ENCODE results near the gene PLCB1. TPM values are rescaled to one million over a fixed set of nuclear protein-coding genes. Genes with fewer than 3 reads are reported as not detected.

PLCB1 gene
- total and polyA plus RNA-seq, 2 experiments from 2014 or later: 6.7 to 20.5 TPM

DNA sequence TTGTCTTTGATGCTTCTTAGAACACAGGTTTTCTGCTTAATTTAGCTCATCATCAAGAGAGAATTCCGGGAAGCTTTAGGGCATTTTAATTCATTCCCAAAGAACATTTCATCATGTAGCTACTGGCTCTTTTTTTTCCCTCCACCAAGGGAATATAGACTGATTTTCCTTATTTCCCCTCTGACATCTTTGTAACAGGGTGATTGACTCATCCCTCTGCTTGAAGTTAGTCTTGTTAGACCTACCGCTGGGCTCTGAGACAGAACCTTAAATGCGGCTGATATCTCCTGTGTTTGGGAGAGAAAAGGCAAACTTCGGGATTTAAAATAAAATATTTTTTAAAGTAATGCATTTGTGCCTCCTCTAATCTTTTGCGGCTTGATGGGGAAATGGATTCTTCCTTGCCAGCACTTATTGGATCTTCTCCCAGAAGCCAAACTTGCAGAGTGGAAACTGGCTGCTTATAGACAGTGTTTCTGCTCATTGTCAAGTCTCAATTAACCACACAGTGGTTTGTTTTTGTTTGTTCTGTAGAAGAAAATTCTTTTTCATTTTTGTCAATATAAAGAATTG is 664.1 kb downstream of the PLCB1 start:
- 88% methylated on average over 5 of the region's 5 CpGs for WGBS (ENCODE audit: low lambda C conversion rate, missing lambda C conversion rate)
- no peaks in the 10 kb centered on the region for H3K36me3 ChIP-seq (replicated peaks; ENCODE audit: insufficient read depth, low read depth)
- no peak for DNase-seq (ENCODE audit: low spot score)

DNA sequence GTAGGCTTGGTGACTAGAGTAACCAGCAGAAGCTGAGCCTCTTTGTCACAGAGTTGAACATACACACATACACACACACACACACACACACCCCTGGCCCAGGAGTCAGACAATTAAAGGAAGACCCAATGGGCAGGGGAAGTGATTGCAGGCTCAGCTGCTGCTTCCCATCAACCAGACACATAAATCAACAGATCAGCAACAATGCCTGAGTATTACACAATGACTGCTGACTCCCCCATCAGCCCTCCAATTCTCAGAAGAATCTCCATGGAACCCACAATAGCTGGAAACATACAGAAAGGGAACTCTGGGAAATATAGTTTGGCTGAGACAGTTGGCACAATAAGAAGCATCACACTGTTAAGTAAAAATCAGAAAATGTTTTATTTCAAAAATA is 666.4 kb downstream of the PLCB1 start:
- no peak overlapping the region for H3K4me3 ChIP-seq
- no peaks in the 10 kb centered on the region for H3K27me3 ChIP-seq
- H3K27ac ChIP-seq: no peak overlapping the region
- TF ChIP-seq EZH2phosphoT487 (IDR thresholded peaks at IDR 0.05; ENCODE audit: low read depth, severe bottlenecking, unreplicated experiment) (no peak), EZH2 (IDR thresholded peaks at IDR 0.05; ENCODE audit: borderline replicate concordance) (no peak)
- TF ChIP-seq, protein P1, sequence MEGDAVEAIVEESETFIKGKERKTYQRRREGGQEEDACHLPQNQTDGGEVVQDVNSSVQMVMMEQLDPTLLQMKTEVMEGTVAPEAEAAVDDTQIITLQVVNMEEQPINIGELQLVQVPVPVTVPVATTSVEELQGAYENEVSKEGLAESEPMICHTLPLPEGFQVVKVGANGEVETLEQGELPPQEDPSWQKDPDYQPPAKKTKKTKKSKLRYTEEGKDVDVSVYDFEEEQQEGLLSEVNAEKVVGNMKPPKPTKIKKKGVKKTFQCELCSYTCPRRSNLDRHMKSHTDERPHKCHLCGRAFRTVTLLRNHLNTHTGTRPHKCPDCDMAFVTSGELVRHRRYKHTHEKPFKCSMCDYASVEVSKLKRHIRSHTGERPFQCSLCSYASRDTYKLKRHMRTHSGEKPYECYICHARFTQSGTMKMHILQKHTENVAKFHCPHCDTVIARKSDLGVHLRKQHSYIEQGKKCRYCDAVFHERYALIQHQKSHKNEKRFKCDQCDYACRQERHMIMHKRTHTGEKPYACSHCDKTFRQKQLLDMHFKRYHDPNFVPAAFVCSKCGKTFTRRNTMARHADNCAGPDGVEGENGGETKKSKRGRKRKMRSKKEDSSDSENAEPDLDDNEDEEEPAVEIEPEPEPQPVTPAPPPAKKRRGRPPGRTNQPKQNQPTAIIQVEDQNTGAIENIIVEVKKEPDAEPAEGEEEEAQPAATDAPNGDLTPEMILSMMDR (IDR thresholded peaks at IDR 0.05; ENCODE audit: poor library complexity): no peak
- H3K4me1 ChIP-seq (ENCODE audit: insufficient read depth): no peaks in the 10 kb centered on the region
- H3K4me2 ChIP-seq: no peak overlapping the region
- H3K9me2 ChIP-seq (replicated peaks; ENCODE audit: insufficient read depth): no peaks in the 10 kb centered on the region
- DNase-seq (ENCODE audit: low spot score): no peak
- no peak overlapping the region for H2AFZ ChIP-seq
- H3K79me2 ChIP-seq: no peaks in the 10 kb centered on the region
- H3K9me3 ChIP-seq (ENCODE audit: low read depth): no peaks in the 10 kb centered on the region
- H3K36me3 ChIP-seq (replicated peaks; ENCODE audit: insufficient read depth, low read depth): no peaks in the 10 kb centered on the region
- no peaks in the 10 kb centered on the region for H4K20me1 ChIP-seq (ENCODE audit: insufficient read depth, poor library complexity, severe bottlenecking)

More for the DNA sequence above, 664.1 kb downstream of the PLCB1 start:
- TF ChIP-seq EZH2 (IDR thresholded peaks at IDR 0.05; ENCODE audit: borderline replicate concordance) (no peak), EZH2phosphoT487 (IDR thresholded peaks at IDR 0.05; ENCODE audit: low read depth, severe bottlenecking, unreplicated experiment) (no peak)
- TF ChIP-seq, protein P1 (IDR thresholded peaks at IDR 0.05; ENCODE audit: poor library complexity): no peak
- Histone ChIP-seq H4K20me1 (ENCODE audit: insufficient read depth, poor library complexity, severe bottlenecking) (no peaks in the 10 kb centered on the region), H3K4me3 (no peak overlapping the region), H3K9me3 (ENCODE audit: low read depth) (no peaks in the 10 kb centered on the region), H3K27me3 (no peaks in the 10 kb centered on the region), H3K4me2 (no peak overlapping the region), H3K4me1 (ENCODE audit: insufficient read depth) (no peaks in the 10 kb centered on the region), H3K27ac (no peak overlapping the region), H3K79me2 (no peaks in the 10 kb centered on the region), H2AFZ (no peak overlapping the region), H3K9me2 (replicated peaks; ENCODE audit: insufficient read depth) (no peaks in the 10 kb centered on the region)

DNA sequence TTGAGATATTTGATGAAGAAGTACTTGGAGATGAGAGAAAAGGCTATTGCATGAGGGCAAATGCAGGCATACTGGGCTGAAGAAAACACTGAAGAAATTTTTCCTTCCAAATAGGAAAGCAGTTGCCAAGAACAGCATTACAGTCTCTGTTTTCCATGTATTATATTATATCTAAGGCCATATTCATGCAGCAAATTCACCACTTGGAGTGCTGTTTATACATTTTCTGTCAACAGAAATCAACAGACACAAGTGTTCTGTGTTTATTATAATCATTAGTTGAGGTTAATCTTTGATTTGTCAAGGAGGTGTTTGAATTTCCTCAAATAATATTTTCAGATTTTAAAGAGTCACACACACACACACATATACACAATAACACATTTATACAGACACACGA is 668.0 kb downstream of the PLCB1 start:
- Histone ChIP-seq H3K4me1 (ENCODE audit: insufficient read depth) (no peaks in the 10 kb centered on the region), H3K9me2 (replicated peaks; ENCODE audit: insufficient read depth) (no peaks in the 10 kb centered on the region), H2AFZ (no peak overlapping the region), H3K9me3 (ENCODE audit: low read depth) (no peaks in the 10 kb centered on the region), H3K79me2 (no peaks in the 10 kb centered on the region), H3K4me2 (no peak overlapping the region), H3K36me3 (replicated peaks; ENCODE audit: insufficient read depth, low read depth) (no peaks in the 10 kb centered on the region), H3K27ac (no peak overlapping the region), H3K4me3 (no peak overlapping the region), H3K27me3 (no peaks in the 10 kb centered on the region), H4K20me1 (ENCODE audit: insufficient read depth, poor library complexity, severe bottlenecking) (no peaks in the 10 kb centered on the region)
- 91% methylated on average over 1 of the region's 1 CpG for WGBS (ENCODE audit: low lambda C conversion rate, missing lambda C conversion rate)
- no peak for DNase-seq (ENCODE audit: low spot score)
- TF ChIP-seq EZH2phosphoT487 (IDR thresholded peaks at IDR 0.05; ENCODE audit: low read depth, severe bottlenecking, unreplicated experiment) (no peak), EZH2 (IDR thresholded peaks at IDR 0.05; ENCODE audit: borderline replicate concordance) (no peak)
- TF ChIP-seq, protein P1 (IDR thresholded peaks at IDR 0.05; ENCODE audit: poor library complexity): no peak

DNA sequence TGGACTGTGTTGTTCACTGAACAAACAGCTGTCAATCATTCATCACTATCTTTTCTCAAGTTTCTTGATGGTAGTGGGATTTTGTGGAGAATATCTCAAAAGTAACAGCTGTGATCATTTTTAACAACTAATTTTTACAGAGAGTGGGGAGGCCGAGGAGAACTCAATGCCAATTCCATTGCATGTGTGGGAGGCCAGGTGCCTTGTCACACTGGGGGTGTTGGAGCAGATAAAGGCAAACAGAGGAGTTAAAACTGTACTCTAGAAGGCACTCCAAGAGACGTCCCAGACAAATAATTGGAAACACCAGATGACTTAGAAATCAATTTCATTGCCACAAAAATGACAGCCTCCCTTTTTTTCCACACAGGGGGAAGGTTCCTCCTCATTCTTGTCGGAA is 669.6 kb downstream of the PLCB1 start:
- Histone ChIP-seq H4K20me1 (ENCODE audit: insufficient read depth, poor library complexity, severe bottlenecking) (no peaks in the 10 kb centered on the region), H3K4me1 (ENCODE audit: insufficient read depth) (no peaks in the 10 kb centered on the region), H3K4me2 (no peak overlapping the region), H3K36me3 (replicated peaks; ENCODE audit: insufficient read depth, low read depth) (no peaks in the 10 kb centered on the region), H2AFZ (no peak overlapping the region), H3K27me3 (no peaks in the 10 kb centered on the region), H3K9me2 (replicated peaks; ENCODE audit: insufficient read depth) (no peaks in the 10 kb centered on the region), H3K27ac (no peak overlapping the region), H3K79me2 (no peaks in the 10 kb centered on the region), H3K9me3 (ENCODE audit: low read depth) (no peaks in the 10 kb centered on the region), H3K4me3 (no peak overlapping the region)
- no peak for DNase-seq (ENCODE audit: low spot score)
- 91% methylated on average over 3 of the region's 3 CpGs for whole genome bisulfite sequencing (ENCODE audit: low lambda C conversion rate, missing lambda C conversion rate)
- no peak for TF ChIP-seq EZH2phosphoT487 (IDR thresholded peaks at IDR 0.05; ENCODE audit: low read depth, severe bottlenecking, unreplicated experiment)
- no peak for TF ChIP-seq EZH2 (IDR thresholded peaks at IDR 0.05; ENCODE audit: borderline replicate concordance)
- TF ChIP-seq, protein P1 (IDR thresholded peaks at IDR 0.05; ENCODE audit: poor library complexity): no peak

Data from hepatocyte (in vitro differentiated cells).